CD4-positive, alpha-beta T cell (primary cell): ENCODE measurements around the gene RFPL3. TPM values are rescaled to one million over a fixed set of nuclear protein-coding genes. Genes with fewer than 3 reads are reported as not detected.

Source experiments
- ATAC-seq: fragments of 200-7000 bp; cut with Tn5 transposase; one replicate; pipeline ENCODE4 v1.10.0; 2022; ENCODE audit warnings: mild to moderate bottlenecking; ENCODE audit not compliant: poor library complexity
- CTCF ChIA-PET: fragments of 350-600 bp; sonication (Branson Sonifier 250); formaldehyde crosslinking; loops from one replicate; lab custom pipeline; 2021; ENCODE audit warnings: antibody characterized with exemption, inconsistent platforms; lab: Charles Lee
- POLR2A ChIA-PET: fragments of 350-600 bp; sonication (Branson Sonifier 250); formaldehyde crosslinking; loops from one replicate; lab custom pipeline; 2021; ENCODE audit warnings: antibody characterized with exemption, inconsistent platforms; lab: Charles Lee
- DNase-seq, 14 experiments: peaks; one replicate each; pipeline ENCODE4 v3.0.0-alpha.2; 2013 to 2020; ENCODE audit warnings: mixed read lengths in 2 of 14
- H3K27ac ChIP-seq, 2 donors: one replicate each; pipeline versions ENCODE4 v1.5.1 to v1.7.0; 2013; ENCODE audit warnings: low read length in 2 of 2, low read depth in 1 of 2, mild to moderate bottlenecking in 1 of 2
- H3K27me3 ChIP-seq, 2 experiments: 1 replicate in 1 of 2; 2 replicates in 1 of 2; pipeline versions ENCODE4 v1.6.1 to v1.7.0; 2013; ENCODE audit warnings: low read length in 2 of 2, control low read depth in 1 of 2, mild to moderate bottlenecking in 1 of 2, moderate library complexity in 1 of 2; ENCODE audit not compliant: insufficient read depth in 2 of 2, control insufficient read depth in 1 of 2
- H3K36me3 ChIP-seq: one replicate; pipeline ENCODE4 v1.6.1; 2013; ENCODE audit warnings: low read length, control low read depth; ENCODE audit not compliant: insufficient read depth
- H3K4me1 ChIP-seq: one replicate; pipeline ENCODE4 v1.6.1; 2013; ENCODE audit warnings: low read length, control low read depth; ENCODE audit not compliant: insufficient read depth
- H3K4me3 ChIP-seq: one replicate; pipeline ENCODE4 v1.5.1; 2013; ENCODE audit warnings: mild to moderate bottlenecking, low read length, moderate library complexity
- H3K9me3 ChIP-seq, 2 experiments: 1 replicate in 1 of 2; 2 replicates in 1 of 2; pipeline versions ENCODE4 v1.6.1 to v1.7.0; 2013; ENCODE audit warnings: low read length in 2 of 2, mild to moderate bottlenecking in 2 of 2, control low read depth in 1 of 2, moderate library complexity in 1 of 2; ENCODE audit not compliant: control insufficient read depth in 1 of 2, insufficient read depth in 1 of 2
- H3K27ac Mint-ChIP-seq: one replicate; pipeline ENCODE4 v1.8.0; 2020; ENCODE audit warnings: mixed read lengths
- H3K27me3 Mint-ChIP-seq: one replicate; pipeline ENCODE4 v1.8.0; 2021; ENCODE audit warnings: mixed read lengths
- H3K36me3 Mint-ChIP-seq: one replicate; pipeline ENCODE4 v1.8.0; 2021; ENCODE audit warnings: low read depth, mixed read lengths
- H3K4me1 Mint-ChIP-seq: one replicate; pipeline ENCODE4 v1.8.0; 2021; ENCODE audit warnings: low read depth, mixed read lengths
- H3K4me3 Mint-ChIP-seq: one replicate; pipeline ENCODE4 v1.8.0; 2020; ENCODE audit warnings: mild to moderate bottlenecking, mixed read lengths
- H3K9me3 Mint-ChIP-seq: one replicate; pipeline ENCODE4 v1.8.0; 2020; ENCODE audit warnings: mixed read lengths
- intact Hi-C, 2 experiments: fragments of 100-400 bp; cut with DNase I in 1 of 2; cut with micrococcal nuclease in 1 of 2; formaldehyde crosslinking; loops; one replicate each; pipeline versions ENCODE4 v1.15.1 to v1.9.0; 2023 to 2025; cut with DNase I, micrococcal nuclease
- total RNA-seq, 174 experiments: library from RNA in 2 of 174; stranded (reverse) in 2 of 174; gene quantifications; one replicate each; pipeline ENCODE4 v1.2.3 and lab custom pipeline; 2021 to 2026
- TF ChIP-seq, protein P1 (sequence below): fragments of 200-600 bp; IDR thresholded peaks from one replicate; pipeline ENCODE4 v1.8.0; 2022; ENCODE audit warnings: antibody characterized with exemption, mild to moderate bottlenecking

RFPL3 gene
- total RNA-seq, 2 experiments from 2014 or later = not detected

DNA sequence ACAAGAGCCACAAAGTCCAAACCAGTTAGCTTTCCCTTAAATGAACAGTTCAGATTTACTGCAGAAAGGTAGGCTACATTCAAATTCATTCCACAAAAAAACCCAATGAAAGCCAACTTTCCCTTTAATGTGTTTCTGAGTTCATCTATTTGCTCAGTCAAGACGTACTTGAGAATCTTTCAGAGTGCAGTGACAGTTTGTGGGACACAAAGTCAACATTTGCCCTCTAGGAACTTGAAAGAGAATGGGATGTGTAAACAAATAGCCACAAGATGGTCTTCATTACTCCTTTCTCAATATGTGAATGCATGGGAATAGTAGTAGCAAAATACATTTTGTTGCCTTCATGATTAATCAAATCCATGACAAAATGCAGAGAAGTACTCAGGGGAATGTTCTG lies 38.6 kb downstream of the RFPL3 start:
- intact Hi-C loops = no loop called here
- TF ChIP-seq, protein P1, sequence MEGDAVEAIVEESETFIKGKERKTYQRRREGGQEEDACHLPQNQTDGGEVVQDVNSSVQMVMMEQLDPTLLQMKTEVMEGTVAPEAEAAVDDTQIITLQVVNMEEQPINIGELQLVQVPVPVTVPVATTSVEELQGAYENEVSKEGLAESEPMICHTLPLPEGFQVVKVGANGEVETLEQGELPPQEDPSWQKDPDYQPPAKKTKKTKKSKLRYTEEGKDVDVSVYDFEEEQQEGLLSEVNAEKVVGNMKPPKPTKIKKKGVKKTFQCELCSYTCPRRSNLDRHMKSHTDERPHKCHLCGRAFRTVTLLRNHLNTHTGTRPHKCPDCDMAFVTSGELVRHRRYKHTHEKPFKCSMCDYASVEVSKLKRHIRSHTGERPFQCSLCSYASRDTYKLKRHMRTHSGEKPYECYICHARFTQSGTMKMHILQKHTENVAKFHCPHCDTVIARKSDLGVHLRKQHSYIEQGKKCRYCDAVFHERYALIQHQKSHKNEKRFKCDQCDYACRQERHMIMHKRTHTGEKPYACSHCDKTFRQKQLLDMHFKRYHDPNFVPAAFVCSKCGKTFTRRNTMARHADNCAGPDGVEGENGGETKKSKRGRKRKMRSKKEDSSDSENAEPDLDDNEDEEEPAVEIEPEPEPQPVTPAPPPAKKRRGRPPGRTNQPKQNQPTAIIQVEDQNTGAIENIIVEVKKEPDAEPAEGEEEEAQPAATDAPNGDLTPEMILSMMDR = no peak
- Histone ChIP-seq H3K4me1 (no peaks in the 10 kb centered on the region), H3K36me3 (peaks cover 94% of the 10 kb centered on the region), H3K27me3 (no peaks in the 10 kb centered on the region), H3K9me3 (no peaks in the 10 kb centered on the region), H3K4me3 (no peak overlapping the region), H3K27ac (no peak overlapping the region)
- no peak overlapping the region for H3K4me3 Mint-ChIP-seq
- ChIA-PET CTCF (no interaction called here), POLR2A (no interaction called here)
- no peak overlapping the region for H3K27ac Mint-ChIP-seq
- DNase-seq (no peak), ATAC-seq (no peak)
- H3K9me3 Mint-ChIP-seq = no peaks in the 10 kb centered on the region
- H3K36me3 Mint-ChIP-seq = peaks cover 96% of the 10 kb centered on the region
- H3K4me1 Mint-ChIP-seq = no peaks in the 10 kb centered on the region
- H3K27me3 Mint-ChIP-seq = no peaks in the 10 kb centered on the region

DNA sequence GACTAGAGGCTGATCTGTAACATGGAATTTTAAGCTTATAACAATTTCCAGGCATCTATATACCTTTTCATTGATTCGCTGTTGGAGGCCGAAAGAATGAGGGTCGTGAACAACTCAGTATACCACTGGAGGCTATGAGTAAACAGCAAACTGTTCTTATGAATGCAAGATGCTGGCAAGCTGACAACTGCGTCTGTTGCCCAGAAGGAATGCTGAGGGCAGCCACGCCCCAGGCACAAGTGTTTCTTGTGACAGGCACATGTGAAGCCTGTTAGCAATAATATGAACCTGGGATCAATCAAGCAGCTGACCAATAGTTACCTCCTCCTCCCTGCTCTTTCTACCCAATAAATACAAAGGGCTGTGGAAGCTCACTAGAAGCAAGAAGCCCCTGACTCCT lies 39.1 kb downstream of the RFPL3 start:
- no peaks in the 10 kb centered on the region for H3K4me1 Mint-ChIP-seq
- ChIA-PET POLR2A (no interaction called here), CTCF (interaction anchor here (1.5 kb wide), 1 partner anchor 12 kb away, joined by 3 read pairs; no protein-coding TSS in a partner anchor)
- no peak overlapping the region for H3K27ac ChIP-seq
- TF ChIP-seq, protein P1 = no peak
- H3K36me3 ChIP-seq = peaks cover 96% of the 10 kb centered on the region
- no peak for ATAC-seq
- peaks cover 97% of the 10 kb centered on the region for H3K36me3 Mint-ChIP-seq
- no peak overlapping the region for H3K4me3 ChIP-seq
- no peak overlapping the region for H3K27ac Mint-ChIP-seq
- no peak overlapping the region for H3K4me3 Mint-ChIP-seq
- H3K9me3 ChIP-seq = no peaks in the 10 kb centered on the region
- DNase-seq = no peak
- H3K9me3 Mint-ChIP-seq = no peaks in the 10 kb centered on the region
- intact Hi-C loops = no loop called here
- no peaks in the 10 kb centered on the region for H3K27me3 Mint-ChIP-seq
- no peaks in the 10 kb centered on the region for H3K27me3 ChIP-seq
- H3K4me1 ChIP-seq = no peaks in the 10 kb centered on the region

DNA sequence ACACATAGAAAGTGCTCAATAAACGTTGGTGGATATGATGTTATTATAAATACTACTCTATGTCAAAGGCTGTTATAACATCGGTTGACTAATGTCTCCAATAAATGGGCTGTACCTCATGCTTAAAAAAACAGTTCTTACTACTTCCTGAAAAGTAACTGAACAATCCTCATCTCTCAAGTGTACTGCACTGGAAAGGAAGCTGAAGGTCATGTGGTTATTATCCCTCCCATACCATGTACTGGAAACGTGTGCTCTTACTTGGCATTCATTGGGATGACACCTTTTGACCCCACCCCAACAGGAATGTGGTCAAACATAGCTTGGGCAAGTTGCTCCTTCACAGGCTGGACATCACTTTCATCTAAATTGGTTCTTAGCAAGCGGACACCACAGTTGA lies 43.8 kb downstream of the RFPL3 start:
- intact Hi-C loops = no loop called here
- Mint-ChIP-seq H3K4me1 (no peaks in the 10 kb centered on the region), H3K36me3 (peaks cover 91% of the 10 kb centered on the region)

More for the DNA sequence above, 43.8 kb downstream of the RFPL3 start:
- no peak overlapping the region for H3K27ac ChIP-seq
- no peak overlapping the region for H3K4me3 Mint-ChIP-seq
- no peak for ATAC-seq
- TF ChIP-seq, protein P1 = no peak
- peaks cover 83% of the 10 kb centered on the region for H3K36me3 ChIP-seq
- no peaks in the 10 kb centered on the region for H3K27me3 ChIP-seq
- H3K9me3 Mint-ChIP-seq = no peaks in the 10 kb centered on the region
- no peak overlapping the region for H3K4me3 ChIP-seq
- no peak for DNase-seq
- H3K27ac Mint-ChIP-seq = no peak overlapping the region
- POLR2A ChIA-PET = interaction anchor here (1.6 kb wide), 1 partner anchor 10 kb away, joined by 3 read pairs; no protein-coding TSS in a partner anchor
- no peaks in the 10 kb centered on the region for H3K4me1 ChIP-seq
- no peaks in the 10 kb centered on the region for H3K27me3 Mint-ChIP-seq
- CTCF ChIA-PET = no interaction called here
- no peaks in the 10 kb centered on the region for H3K9me3 ChIP-seq
